Activated gamma-delta T cell treated with Interleukin-2 at 50 U/mL for 16 hours (primary cell): ENCODE data around the gene CACNG4.

Experiments used
- DNase-seq: peaks from one replicate; pipeline ENCODE4 v3.0.0-alpha.2; 2020

Gene CACNG4

DNA sequence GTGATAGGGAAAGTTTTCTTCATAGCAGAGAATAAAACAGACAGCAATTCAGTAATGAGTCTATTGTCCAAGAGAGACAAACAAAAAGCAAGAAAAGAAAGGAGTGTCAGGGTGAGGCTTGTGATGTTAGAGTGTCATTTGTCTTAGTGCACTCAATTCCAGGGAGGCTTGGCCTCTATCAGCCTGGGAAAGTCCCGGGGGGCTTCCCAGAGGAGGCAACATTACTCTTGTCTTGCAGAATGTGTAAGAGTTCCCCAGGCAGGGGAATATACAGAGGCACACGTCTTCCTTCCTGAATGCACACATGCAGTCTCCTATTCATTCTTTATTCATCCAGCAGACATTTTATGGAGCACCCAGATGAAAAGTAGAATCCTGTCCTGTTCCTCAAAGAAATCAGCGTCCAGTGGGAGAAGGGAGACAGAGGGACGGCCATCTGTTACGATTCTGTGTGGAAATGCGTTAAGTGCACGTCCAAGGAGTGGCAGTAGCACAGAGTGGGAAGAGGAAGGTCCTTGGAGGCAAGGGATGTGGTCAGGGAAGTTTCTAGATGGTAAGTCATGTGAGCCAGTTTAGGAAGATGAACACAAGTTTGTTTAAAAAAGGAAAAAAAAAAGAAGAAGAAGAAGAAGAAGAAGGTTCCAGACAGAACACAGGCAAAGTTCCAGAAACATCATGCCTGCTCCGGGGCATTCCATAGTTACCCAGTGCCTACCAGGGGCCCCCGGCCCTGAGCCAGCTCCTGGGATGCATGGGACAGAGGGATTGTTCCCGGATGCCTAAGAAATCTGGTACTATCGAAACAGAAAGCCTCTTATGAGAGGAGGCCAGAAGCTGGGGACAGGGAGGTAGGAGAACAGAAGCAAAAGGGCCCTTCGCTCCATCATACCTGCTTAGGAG lies 21.1 kb downstream of the CACNG4 start:
- DNase-seq = no peak

DNA sequence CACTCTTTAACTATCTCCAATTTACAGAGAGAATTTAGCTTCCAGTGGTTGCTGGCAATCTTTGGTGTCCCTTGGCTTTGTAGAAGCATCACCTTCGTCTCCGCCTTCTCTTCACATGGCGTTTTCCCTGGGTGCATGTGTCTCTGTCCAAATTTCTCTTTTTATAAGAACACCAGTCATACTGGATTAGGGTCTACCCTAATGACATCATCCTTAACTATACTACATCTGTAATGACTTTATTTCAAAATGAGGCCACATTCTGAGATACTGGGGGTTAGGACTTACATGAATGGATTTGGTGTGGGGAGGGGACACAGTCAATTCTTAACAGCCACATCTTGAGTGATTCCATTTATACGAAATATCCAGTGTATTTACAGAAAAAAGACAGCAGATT lies 22.2 kb downstream of the CACNG4 start:
- DNase-seq = no peak

DNA sequence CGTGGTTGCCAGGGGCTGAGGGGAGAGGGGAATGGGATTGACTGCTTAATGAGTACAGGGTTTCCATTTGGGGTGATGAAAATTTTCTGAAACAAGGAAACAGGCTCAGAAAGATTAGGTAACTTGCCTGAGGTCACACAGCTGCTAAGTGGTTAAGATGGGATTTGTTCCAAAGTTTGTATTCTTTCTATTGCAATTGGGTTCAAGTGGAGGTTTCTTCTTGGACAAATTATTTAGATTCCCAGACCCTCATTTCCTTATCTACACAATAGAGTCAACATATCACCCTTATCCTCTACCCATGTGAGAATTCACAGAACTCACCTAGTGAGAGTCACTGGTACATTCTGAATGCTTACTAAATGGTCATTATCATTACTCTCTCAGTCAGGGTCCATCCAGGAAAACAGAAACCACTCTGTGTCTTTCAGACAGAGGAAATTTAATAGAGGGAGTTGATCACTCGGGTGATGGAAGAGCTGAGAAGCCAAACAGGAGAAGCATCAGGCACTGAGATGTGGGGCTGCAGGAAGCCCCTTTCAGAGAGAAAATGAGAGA lies 22.6 kb downstream of the CACNG4 start:
- no peak for DNase-seq

DNA sequence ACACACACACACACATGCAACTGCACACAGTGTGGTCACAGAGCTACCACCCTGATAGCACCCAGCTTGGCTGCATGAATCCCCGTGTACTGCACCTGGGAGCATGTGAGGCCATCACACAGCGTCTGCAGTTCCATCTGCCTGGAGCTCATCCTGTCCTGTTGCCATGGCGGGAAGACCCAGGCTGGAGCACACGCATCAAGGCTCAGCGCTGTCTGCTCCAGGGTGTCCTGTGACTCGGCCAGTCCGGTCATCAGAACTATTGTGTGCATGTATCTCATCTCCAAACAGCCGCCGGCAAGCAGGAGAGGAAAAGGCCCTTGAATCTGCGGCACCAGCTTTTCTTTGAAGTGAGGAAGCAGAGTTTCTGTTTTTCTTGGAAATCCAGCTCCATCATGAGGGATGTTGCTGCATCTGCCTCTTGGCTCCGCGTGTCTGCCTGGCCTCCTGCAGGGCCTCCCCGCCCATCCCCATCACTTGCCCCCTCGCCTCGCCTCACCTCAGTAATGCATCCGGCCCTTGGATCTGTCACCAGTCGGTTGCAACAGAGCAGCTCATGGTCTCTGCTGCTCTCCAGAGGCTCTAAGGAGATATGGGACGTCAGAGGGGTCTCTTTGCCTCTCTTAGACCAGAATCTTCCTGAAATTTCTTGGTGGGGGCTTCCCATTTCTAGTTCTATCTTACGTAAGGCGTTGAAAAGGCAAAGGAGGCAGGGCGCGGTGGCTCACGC lies 23.7 kb downstream of the CACNG4 start:
- DNase-seq = no peak

DNA sequence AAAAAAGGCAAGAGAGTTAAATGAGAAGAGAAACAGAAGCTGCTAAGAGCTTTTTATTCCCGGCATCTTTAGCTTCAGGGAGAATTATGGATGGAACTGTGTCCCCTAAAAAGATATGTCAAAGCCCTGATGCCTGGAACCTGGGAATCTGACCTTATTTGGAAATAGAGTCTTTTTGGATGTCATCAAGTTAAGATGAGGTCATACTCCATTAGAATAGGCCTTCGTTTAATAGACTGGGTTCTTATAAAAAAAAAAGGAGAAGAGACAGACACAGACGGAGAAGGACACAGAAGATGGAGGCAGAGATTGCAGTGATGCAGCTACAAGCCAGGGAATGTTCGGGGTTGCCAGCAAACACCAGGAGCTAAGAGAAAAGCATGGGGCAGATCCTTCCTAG lies 24.6 kb downstream of the CACNG4 start:
- DNase-seq = no peak

DNA sequence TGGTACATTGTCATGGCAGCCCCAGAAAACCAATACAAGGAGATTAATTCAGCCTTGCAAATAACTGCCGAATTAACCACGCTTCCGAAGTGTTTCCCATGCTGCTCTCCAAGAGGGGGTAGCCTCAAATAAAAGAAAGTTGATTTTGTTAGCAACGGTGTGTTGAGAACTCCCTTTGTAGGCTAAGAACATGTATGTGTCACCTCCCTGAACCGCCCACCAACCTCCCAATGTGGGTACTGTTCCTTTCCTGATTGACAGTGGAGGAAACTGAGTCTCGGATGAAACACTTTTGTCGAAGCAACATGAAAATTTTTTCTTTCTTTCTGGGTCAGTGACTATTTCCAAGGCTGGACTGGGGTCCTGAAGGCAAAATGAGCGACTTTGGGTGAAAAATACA lies 25.1 kb downstream of the CACNG4 start:
- DNase-seq = no peak

DNA sequence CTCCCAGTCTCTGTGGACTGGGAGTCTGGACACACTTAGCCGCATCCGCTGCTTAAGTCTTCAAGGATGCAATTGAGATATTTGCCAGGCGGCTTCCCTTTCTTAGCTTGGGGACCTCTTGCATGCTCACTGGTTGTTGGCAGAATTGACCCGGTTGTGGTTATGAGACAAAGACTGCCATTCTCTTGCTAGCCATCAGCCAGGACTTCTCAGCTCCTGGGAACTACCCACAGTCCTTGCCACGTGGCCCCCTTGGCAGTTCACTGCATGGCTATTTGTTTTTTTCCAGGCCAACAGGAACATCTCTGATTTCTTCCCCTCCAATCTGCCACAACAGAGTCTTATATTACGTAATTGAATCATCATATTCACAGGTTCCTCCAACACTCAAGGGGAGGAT lies 25.5 kb downstream of the CACNG4 start:
- DNase-seq = no peak

DNA sequence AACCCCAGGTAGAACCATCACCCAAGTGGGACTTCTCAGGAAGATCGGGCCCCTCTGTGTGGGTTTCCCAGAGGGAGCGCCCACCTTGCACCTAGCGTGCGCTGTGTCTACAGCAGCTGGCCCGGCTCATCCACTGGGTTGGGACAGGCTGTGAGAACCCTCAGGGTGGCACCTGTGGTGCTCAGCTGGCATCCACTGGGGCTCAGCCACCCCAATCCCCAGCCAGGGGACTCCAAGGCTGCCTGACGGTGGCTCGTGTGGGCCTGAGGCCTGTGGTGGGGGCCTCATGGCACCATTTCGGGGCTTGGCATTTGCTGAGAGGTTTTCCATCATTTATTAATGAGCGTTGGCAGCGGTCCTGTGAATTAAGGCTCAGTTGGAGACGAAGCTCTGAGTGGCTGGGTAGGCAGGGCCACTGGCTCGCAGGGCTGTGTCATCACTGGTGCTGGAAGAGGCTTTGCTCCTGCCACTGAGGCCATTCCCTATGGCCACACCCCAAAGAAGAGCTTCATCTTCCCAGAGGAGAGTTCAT lies 28.5 kb downstream of the CACNG4 start:
- no peak for DNase-seq

DNA sequence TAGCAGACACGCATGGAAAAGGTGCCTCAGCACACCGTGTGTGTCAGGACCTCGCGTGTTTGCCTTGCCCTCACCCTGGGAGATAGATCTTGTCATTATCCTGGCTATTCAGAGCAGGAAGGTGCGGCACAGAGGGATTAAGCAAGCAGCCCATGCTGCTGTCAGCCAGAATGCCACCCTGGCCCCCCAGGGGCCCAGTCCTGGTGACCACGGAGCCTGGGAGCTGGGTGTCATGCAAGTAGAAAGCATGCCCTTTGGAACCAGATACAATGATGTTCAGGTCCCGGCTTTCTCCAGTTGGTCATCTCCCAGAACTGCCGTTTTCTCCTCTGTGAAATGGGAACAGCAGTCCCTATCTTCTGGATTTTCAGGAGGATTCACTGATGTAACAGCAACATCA lies 29.9 kb downstream of the CACNG4 start:
- DNase-seq = no peak

DNA sequence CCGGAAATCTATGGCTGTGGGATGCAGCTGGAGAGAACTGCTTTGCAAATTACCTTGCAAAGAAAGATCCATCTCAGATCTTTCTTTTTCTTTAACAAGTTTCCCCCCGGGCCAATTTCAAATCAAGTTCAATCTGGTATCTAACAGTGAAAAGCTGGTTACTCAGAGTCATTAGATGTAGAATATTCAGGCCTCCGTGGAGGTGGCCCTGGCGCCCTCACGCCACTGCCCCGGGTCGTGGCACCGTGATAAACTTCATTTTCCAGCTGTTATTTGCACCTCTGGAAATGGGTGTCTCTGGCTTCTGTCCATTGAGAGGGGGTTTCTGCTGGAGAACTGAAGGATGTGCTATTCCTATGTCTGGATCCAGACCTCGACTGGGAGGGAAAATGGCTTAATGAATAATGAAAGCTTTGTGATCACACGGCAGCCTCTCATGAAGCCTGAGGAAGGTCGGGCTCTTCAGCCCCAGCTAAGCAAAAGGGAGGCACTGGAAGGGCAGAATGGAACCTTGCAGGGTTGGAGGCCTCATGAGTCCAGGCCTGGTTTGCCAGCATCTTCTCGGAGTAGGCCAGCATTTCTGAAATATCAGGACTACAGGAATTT lies 30.5 kb downstream of the CACNG4 start:
- no peak for DNase-seq

DNA sequence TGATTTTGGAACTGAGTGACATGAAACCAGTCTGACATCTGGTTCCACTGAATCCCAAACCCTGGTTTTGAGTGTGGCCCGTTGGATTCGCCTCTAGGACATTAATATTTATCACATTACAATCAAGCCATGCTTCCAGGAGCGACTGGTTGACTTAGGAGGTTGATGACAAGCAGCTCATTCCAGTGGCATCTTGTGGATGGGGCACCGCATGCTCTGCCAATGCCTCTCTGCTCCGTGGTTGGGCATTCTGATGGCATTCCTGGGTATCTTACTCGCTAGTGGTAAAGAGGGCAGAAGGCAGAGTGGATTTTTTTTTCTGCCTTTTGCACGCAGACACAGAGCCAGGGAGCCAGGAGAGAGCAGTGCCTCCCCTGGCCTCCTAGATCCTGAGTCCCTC lies 31.4 kb downstream of the CACNG4 start:
- no peak for DNase-seq

DNA sequence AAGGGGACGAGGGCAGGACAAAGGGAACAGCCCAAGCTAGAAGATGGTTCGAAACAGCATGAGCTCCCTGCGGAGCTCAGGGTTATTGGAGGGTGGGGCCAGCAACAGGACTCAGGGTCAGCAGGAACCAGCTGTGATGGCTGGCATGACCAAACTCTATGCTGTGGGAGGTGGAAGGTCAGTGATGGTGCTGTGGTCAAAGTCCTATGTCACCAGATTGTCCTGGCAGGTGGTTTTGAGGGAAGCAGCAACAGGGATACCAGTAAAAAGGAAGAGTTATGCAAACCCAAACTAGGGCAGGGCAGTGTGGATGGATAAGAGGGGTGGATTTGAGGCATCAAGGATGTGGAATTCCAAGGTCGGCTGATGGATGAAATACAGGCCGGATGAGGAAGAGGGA lies 32.4 kb downstream of the CACNG4 start:
- DNase-seq = no peak

DNA sequence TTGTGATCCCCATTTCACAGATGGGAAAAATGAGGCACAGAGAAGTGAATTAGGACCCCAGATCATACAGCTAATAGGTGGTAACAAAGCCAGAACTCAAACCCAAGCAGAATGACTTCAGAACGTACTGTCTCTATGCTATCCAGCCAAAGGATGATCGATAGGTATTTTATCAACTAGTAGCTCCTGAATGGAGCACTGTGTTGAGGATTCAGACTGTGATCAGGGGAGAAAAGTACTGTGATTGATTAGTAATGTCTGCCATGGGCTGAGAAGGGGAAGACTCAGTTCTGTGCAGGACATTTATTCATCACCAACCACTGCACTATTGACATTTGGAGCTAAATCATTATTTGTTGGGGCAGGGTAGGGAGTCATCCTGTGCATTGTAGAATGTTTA lies 38.7 kb downstream of the CACNG4 start:
- DNase-seq = no peak

DNA sequence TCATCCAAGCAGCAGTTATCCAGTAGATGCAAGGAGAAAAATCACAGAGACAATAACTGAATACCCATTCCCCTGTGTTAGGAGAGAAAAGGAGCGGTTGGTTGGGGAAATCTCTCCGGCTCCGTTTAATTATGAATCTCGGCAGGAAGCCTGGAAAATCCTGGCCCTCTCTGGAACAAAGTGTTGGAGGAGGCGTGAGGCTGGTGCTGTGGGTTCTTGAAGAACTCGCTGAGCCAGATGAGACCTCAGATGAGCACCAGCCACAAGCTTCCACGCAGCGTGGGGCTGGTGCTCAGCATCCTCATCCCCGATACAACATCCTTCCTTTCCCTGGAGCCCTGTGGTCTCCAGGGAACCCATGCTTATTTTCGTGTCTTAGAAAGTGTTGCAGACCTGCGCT lies 39.7 kb downstream of the CACNG4 start:
- DNase-seq = no peak

DNA sequence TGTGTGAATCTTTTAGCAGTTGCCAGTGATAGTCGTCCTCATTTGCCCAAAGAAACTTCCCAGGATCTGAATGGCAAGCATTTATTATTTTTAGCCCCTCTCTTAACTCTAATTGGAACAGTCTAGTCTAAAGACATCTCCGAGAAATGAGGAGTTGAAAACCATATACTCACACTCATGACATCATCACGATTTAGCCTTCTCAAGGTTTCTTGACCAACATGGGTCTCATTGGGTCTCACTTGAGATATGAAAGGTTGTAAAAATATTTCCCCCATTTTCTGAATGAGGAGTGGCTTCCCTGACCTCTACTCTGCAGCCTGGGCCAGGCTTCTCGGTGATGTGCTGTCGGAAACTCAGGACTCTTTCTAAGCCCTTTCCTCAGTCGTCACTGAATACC lies 42.8 kb downstream of the CACNG4 start:
- DNase-seq = no peak

DNA sequence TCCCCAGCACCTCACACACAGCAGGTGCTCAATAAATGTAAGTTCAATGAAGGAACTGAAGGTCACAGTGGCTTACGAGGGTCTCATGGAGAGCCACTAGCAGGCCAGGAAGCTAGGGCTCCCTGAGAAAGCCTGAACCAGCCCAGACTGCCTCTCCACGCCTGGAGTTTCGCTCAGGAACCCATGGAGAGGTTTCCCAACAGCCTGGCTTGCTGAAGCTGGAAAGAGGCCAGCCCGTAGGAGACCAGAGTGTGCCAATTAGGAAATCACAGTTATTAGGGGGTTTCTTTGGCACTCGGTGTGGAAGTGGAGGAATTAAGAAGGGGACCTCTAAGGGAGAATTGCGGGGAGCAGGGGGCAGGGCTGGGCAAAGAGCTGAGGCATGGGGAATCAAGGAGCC lies 43.6 kb downstream of the CACNG4 start:
- no peak for DNase-seq

DNA sequence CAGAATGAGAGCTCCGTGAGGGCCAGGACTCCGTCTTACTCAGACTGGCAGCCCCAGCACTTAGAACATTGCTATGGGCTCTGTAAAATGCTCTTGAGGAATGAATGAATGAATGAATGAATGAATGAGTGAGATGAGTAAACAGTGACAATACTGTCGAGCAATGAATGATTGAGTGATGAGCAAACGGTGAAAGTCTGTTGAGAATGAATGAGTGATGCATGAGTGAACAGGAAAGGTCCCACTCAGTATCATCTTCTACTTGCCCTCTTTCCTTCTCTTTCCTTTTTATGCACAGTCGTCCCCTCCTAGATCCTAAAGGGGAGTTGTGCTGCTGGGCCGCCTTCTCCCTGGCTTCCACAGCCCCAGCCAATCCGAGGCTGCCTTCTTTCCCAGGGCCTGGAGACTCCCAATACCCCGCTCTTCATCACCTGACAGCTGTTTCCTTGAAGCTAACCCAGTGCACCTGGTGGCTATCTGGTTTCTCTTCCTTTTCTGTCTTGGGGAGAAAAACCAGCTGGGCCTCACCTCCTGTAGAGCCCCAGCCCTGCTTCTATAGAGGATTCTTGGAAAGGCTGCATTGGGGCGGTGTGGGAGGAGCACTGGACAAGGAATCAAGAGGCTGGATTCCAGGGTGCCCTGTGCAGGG lies 47.1 kb downstream of the CACNG4 start:
- no peak for DNase-seq

DNA sequence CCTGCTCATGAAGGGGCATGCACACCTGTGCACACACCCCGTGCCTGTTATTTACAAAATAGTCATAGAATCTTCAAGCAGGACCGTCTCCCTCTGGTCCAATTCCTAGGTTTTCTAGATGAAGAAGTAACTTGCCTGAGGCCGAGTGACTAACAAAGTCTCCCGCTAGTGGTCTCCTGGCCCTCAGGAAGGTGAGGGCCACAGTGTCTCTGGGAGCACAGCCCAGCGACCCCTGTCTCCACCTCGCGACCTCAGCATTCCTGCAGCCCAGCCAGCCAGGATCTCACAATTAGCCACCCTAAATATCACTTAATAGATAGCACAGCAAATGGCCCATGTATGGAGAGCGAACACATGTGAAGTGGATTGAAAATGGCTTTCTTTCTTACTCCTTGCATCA lies 49.4 kb downstream of the CACNG4 start:
- DNase-seq = no peak

DNA sequence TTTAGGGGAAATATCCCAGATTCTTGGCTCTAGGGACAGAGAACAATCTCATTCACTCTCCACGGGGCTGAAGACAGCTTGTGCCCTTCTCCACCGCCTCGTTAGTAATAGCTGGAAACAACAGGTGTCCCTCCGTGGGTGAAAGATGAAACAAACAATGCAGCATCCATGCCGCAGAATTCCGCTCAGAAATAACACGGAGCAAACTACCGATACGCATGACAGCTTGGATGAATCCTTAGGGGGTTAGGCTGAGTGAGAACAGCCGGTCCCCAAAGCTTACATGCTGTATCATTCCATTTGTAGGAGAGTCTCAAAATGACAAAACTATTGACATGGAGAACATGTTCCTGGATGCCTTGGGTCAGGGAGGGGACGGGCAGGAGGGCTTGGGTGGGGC lies 50.5 kb downstream of the CACNG4 start:
- no peak for DNase-seq

DNA sequence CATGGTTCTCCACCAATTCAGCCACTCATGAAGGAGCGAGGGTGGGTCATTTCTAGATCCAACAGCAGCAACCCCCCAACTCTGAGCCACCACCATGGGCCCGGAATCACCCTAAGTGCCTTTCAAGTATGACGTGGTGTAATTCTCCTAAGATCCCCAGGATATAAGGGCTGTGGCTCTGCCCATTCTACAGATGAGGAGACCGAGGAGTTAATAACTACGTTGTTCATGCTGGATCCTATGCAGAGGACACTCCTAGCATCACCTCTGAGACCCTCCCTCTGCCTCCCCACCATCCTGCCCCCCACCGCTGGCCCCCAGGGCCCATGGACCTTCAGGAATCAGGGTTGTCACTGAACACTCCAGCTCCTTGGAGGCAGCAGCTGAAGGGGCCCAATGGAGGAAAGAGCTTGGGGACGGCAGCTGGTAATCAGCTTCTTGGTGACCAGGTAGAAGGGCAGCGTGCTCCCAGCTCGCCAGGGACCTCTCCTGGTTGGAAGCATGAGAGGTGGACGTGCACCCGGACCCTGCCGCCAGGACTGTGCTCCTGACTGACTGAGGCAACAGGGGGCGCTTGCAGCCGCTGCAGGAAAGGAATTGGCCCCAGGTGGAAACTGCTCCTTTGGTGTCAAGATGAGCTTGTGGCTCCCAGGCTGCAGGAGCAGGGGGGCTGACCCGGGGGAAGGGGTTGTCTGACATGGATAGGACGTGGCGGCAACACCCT lies 51.7 kb downstream of the CACNG4 start:
- no peak for DNase-seq

DNA sequence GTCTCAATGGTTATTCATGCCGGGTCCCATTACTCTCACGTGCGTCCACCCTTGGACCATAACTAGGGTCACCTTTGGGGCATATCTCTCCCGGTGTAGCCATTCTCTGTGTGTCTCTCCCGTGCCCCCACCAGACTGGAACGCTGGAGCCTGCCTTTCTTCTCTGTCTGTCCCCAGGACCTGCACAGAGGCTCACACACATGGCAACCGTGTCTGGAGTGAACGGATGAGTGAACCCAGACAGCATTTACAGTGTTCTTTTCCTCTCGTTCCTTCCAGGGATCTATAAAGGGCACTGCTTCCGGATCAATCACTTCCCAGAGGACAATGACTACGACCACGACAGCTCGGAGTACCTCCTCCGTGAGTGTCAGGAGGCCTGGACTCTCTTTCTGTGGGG lies 53.4 kb downstream of the CACNG4 start:
- no peak for DNase-seq
